H9 (cell line): ENCODE results near the gene AQP2. TPM values are rescaled to one million over a fixed set of nuclear protein-coding genes. Genes with fewer than 3 reads are reported as not detected.
A peak's percentile ranks its signal among the peaks of the same experiment; 100 is the strongest.

Experiments used
- DNase-seq: peaks from one replicate; pipeline ENCODE4 v3.0.0-alpha.2; 2017
- H2AFZ ChIP-seq: one replicate; pipeline ENCODE4 v1.6.1; 2013; ENCODE audit warnings: mild to moderate bottlenecking, low read length, control low read depth, moderate library complexity
- H2AK5ac ChIP-seq: 2 replicates; pipeline ENCODE4 v1.6.1; 2013; ENCODE audit warnings: low read length, control low read depth, mixed read lengths; ENCODE audit not compliant: insufficient read length
- H2BK120ac ChIP-seq: one replicate; pipeline ENCODE4 v1.6.1; 2013; ENCODE audit warnings: low read depth, mild to moderate bottlenecking, low read length, control low read depth, inconsistent platforms; ENCODE audit not compliant: poor library complexity, severe bottlenecking
- H2BK12ac ChIP-seq: 2 replicates; pipeline ENCODE4 v1.6.1; 2013; ENCODE audit warnings: low read length, control low read depth, mixed read lengths, low read depth; ENCODE audit not compliant: insufficient read length
- H2BK15ac ChIP-seq: 2 replicates; pipeline ENCODE4 v1.6.1; 2013; ENCODE audit warnings: low read depth, low read length, control low read depth
- H2BK20ac ChIP-seq: one replicate; pipeline ENCODE4 v1.6.1; 2013; ENCODE audit warnings: low read depth, mild to moderate bottlenecking, low read length, control low read depth, inconsistent platforms; ENCODE audit not compliant: poor library complexity, severe bottlenecking
- H2BK5ac ChIP-seq: 2 replicates; pipeline ENCODE4 v1.6.1; 2013; ENCODE audit warnings: low read length, control low read depth, mixed read lengths; ENCODE audit not compliant: insufficient read length
- H3K14ac ChIP-seq: 2 replicates; pipeline ENCODE4 v1.6.1; 2013; ENCODE audit warnings: low read length, control low read depth; ENCODE audit not compliant: insufficient read depth
- H3K18ac ChIP-seq: 2 replicates; pipeline ENCODE4 v1.6.1; 2013; ENCODE audit warnings: low read depth, mild to moderate bottlenecking, mixed read lengths, low read length, control low read depth; ENCODE audit not compliant: insufficient read length
- H3K23ac ChIP-seq: 2 replicates; pipeline ENCODE4 v1.6.1; 2013; ENCODE audit warnings: low read length, control low read depth, mixed read lengths, low read depth; ENCODE audit not compliant: insufficient read length
- H3K23me2 ChIP-seq: 2 replicates; pipeline ENCODE4 v1.6.1; 2013; ENCODE audit warnings: low read depth, mild to moderate bottlenecking, mixed read lengths, low read length, control low read depth; ENCODE audit not compliant: insufficient read length, poor library complexity, severe bottlenecking
- H3K27ac ChIP-seq: 2 replicates; pipeline ENCODE4 v1.5.1; 2013; ENCODE audit warnings: low read length, control low read depth, mixed read lengths, low read depth; ENCODE audit not compliant: insufficient read length
- H3K27me3 ChIP-seq: 2 replicates; pipeline ENCODE4 v1.6.1; 2013; ENCODE audit warnings: low read length, control low read depth, inconsistent platforms; ENCODE audit not compliant: insufficient read depth
- H3K4ac ChIP-seq: 2 replicates; pipeline ENCODE4 v1.6.1; 2013; ENCODE audit warnings: low read depth, mild to moderate bottlenecking, control low read depth, inconsistent platforms, low read length, moderate library complexity
- H3K4me1 ChIP-seq: 2 replicates; pipeline ENCODE4 v1.6.1; 2013; ENCODE audit warnings: low read length, control low read depth, inconsistent platforms; ENCODE audit not compliant: insufficient read depth
- H3K4me2 ChIP-seq: 2 replicates; pipeline ENCODE4 v1.6.1; 2013; ENCODE audit warnings: low read length, control low read depth, mixed read lengths; ENCODE audit not compliant: insufficient read length, insufficient read depth
- H3K56ac ChIP-seq: 2 replicates; pipeline ENCODE4 v1.6.1; 2013; ENCODE audit warnings: low read depth, mild to moderate bottlenecking, mixed read lengths, low read length, control low read depth; ENCODE audit not compliant: insufficient read length
- H3K79me1 ChIP-seq: 2 replicates; pipeline ENCODE4 v1.6.1; 2013; ENCODE audit warnings: low read depth, mild to moderate bottlenecking, moderate library complexity, low read length, control low read depth, inconsistent platforms; ENCODE audit not compliant: insufficient read depth, poor library complexity, severe bottlenecking
- H3K79me2 ChIP-seq: 2 replicates; pipeline ENCODE4 v1.6.1; 2013; ENCODE audit warnings: low read length, control low read depth, inconsistent platforms; ENCODE audit not compliant: insufficient read depth
- H3K9ac ChIP-seq: 2 replicates; pipeline ENCODE4 v1.6.1; 2013; ENCODE audit warnings: low read length, control low read depth, mixed read lengths; ENCODE audit not compliant: insufficient read length; ENCODE audit errors: extremely low read depth
- H3K9me3 ChIP-seq: one replicate; pipeline ENCODE4 v1.6.1; 2013; ENCODE audit warnings: low read depth, low read length, inconsistent platforms; ENCODE audit not compliant: control insufficient read depth
- H3T11ph ChIP-seq: one replicate; pipeline ENCODE4 v1.6.1; 2013; ENCODE audit warnings: mild to moderate bottlenecking, low read length, control low read depth, inconsistent platforms
- H4K20me1 ChIP-seq: one replicate; pipeline ENCODE4 v1.6.1; 2013; ENCODE audit not compliant: control insufficient read depth, insufficient read length, insufficient read depth
- H4K5ac ChIP-seq: 2 replicates; pipeline ENCODE4 v1.6.1; 2013; ENCODE audit warnings: low read depth, mild to moderate bottlenecking, mixed read lengths, low read length, control low read depth; ENCODE audit not compliant: insufficient read length
- H4K8ac ChIP-seq: replicated peaks from 2 replicates; pipeline ENCODE4 v1.6.1; 2013; ENCODE audit warnings: low read length, control low read depth, mixed read lengths, low read depth; ENCODE audit not compliant: insufficient read length
- H4K91ac ChIP-seq: 2 replicates; pipeline ENCODE4 v1.6.1; 2013; ENCODE audit warnings: low read depth, mild to moderate bottlenecking, moderate library complexity, mixed read lengths, low read length, control low read depth; ENCODE audit not compliant: insufficient read length
- H3K27ac Mint-ChIP-seq, 3 experiments: 2 replicates in 2 of 3; 3 replicates in 1 of 3; pipeline ENCODE4 v1.8.0; 2020 to 2021; ENCODE audit warnings: mixed read lengths in 3 of 3, mild to moderate bottlenecking in 1 of 3, moderate library complexity in 1 of 3
- H3K27me3 Mint-ChIP-seq: 2 replicates; pipeline ENCODE4 v1.8.0; 2021; ENCODE audit warnings: low read depth, mild to moderate bottlenecking, moderate library complexity, mixed read lengths
- H3K36me3 Mint-ChIP-seq, 3 experiments: 2 replicates in 2 of 3; 3 replicates in 1 of 3; pipeline ENCODE4 v1.8.0; 2020 to 2021; ENCODE audit warnings: low read depth in 3 of 3, mixed read lengths in 3 of 3; ENCODE audit not compliant: insufficient read depth in 1 of 3
- H3K4me1 Mint-ChIP-seq, 2 experiments: 2 replicates each; pipeline ENCODE4 v1.8.0; 2020; ENCODE audit warnings: mixed read lengths in 2 of 2
- H3K4me3 Mint-ChIP-seq, 2 experiments: 2 replicates in 1 of 2; 3 replicates in 1 of 2; pipeline ENCODE4 v1.8.0; 2020 to 2021; ENCODE audit warnings: mild to moderate bottlenecking in 2 of 2, mixed read lengths in 2 of 2, moderate library complexity in 1 of 2
- H3K9me3 Mint-ChIP-seq, 2 experiments: 2 replicates in 1 of 2; 3 replicates in 1 of 2; pipeline ENCODE4 v1.8.0; 2020; ENCODE audit warnings: mild to moderate bottlenecking in 2 of 2, mixed read lengths in 2 of 2, moderate library complexity in 1 of 2
- WGBS: extraction: QIAGEN DNeasy Blood & Tissue Kit; methylation state at CpG from one replicate; pipeline ENCODE4 v1.1.7; 2013; ENCODE audit warnings: missing lambda C conversion rate, low lambda C conversion rate, mixed read lengths; ENCODE audit not compliant: insufficient read length; ENCODE audit errors: extremely low coverage; 5-methylcytosine and 5-hydroxymethylcytosine counted together
- total RNA-seq: library from RNA; stranded (reverse); gene quantifications from 2 replicates; pipeline ENCODE4 v1.2.1, GENCODE V29; 2021
- TF ChIP-seq, protein P1 (sequence below): fragments of 200-600 bp; sonication (generic); conservative IDR thresholded peaks from 3 replicates; pipeline ENCODE4 v1.8.0; 2021; ENCODE audit warnings: antibody characterized with exemption, mild to moderate bottlenecking

AQP2 gene
- total RNA-seq, 1 experiment from 2014 or later: not detected

- H3K27ac Mint-ChIP-seq: peak overlapping the region in 1 of 3 experiments; percentile 71; a peak in 2 of 7 replicates
- H2BK5ac ChIP-seq: no peak overlapping the region
- no peak overlapping the region for H3K9ac ChIP-seq
- peak overlapping the region; percentile 56 to 75 for H3K4me3 Mint-ChIP-seq
- H3K18ac ChIP-seq: no peak overlapping the region
- no peak overlapping the region for H3K4ac ChIP-seq
- H2BK12ac ChIP-seq: no peak overlapping the region
- no peaks in the 10 kb centered on the region for H3K9me3 ChIP-seq
- H3K56ac ChIP-seq: no peak overlapping the region
- WGBS: no CpG with 5 or more reads among the region's 28 CpGs
- TF ChIP-seq, protein P1, sequence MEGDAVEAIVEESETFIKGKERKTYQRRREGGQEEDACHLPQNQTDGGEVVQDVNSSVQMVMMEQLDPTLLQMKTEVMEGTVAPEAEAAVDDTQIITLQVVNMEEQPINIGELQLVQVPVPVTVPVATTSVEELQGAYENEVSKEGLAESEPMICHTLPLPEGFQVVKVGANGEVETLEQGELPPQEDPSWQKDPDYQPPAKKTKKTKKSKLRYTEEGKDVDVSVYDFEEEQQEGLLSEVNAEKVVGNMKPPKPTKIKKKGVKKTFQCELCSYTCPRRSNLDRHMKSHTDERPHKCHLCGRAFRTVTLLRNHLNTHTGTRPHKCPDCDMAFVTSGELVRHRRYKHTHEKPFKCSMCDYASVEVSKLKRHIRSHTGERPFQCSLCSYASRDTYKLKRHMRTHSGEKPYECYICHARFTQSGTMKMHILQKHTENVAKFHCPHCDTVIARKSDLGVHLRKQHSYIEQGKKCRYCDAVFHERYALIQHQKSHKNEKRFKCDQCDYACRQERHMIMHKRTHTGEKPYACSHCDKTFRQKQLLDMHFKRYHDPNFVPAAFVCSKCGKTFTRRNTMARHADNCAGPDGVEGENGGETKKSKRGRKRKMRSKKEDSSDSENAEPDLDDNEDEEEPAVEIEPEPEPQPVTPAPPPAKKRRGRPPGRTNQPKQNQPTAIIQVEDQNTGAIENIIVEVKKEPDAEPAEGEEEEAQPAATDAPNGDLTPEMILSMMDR: peak; percentile 98
- H3K23ac ChIP-seq: no peak overlapping the region
- H3T11ph ChIP-seq: no peak overlapping the region
- no peak overlapping the region for H3K27ac ChIP-seq
- no peaks in the 10 kb centered on the region for H4K20me1 ChIP-seq
- H2BK15ac ChIP-seq: no peak overlapping the region; the same call in 1 of the 2 replicates
- no peak overlapping the region for H4K8ac ChIP-seq
- no peak overlapping the region for H4K91ac ChIP-seq
- H2BK120ac ChIP-seq: no peak overlapping the region
- H3K14ac ChIP-seq: peak overlapping the region; percentile 68; the same call in 1 of the 2 replicates
- no peaks in the 10 kb centered on the region for H3K79me2 ChIP-seq
- peak overlapping the region; percentile 69 for H3K4me2 ChIP-seq
- H3K4me1 ChIP-seq: no peaks in the 10 kb centered on the region; the same call in 1 of the 2 replicates
- no peak overlapping the region for H2BK20ac ChIP-seq
- H3K27me3 Mint-ChIP-seq: peaks cover 27% of the 10 kb centered on the region
- DNase-seq: peak; percentile 94
- no peak overlapping the region for H2AFZ ChIP-seq
- H2AK5ac ChIP-seq: no peak overlapping the region
- H3K79me1 ChIP-seq: no peaks in the 10 kb centered on the region
- H3K23me2 ChIP-seq: peaks cover 5% of the 10 kb centered on the region
- no peaks in the 10 kb centered on the region for H3K9me3 Mint-ChIP-seq
- no peaks in the 10 kb centered on the region for H3K36me3 Mint-ChIP-seq
- peaks cover 41 to 60% of the 10 kb centered on the region in 2 experiments for H3K4me1 Mint-ChIP-seq
- H3K27me3 ChIP-seq: no peaks in the 10 kb centered on the region
- H4K5ac ChIP-seq: no peak overlapping the region
Measured at GRCh38 chr12:49945394-49946080, 5.0 kb upstream of the AQP2 start.
